Measurements from ENCODE around the gene CTIF. TPM values are rescaled to one million over a fixed set of nuclear protein-coding genes. Genes with fewer than 3 reads are reported as not detected.

CTIF gene
- polyA plus RNA-seq, 1 of the 3 experiments (the other 2 are of a cell fraction) = 47.2 TPM

GRCh38 chr18:48674758-48675351 is 136.0 kb downstream of the CTIF start:
- WGBS (ENCODE audit: low lambda C conversion rate) = 72% methylated on average over 3 of the region's 4 CpGs
- H3K4me3 ChIP-seq (ENCODE audit: low read depth in 2 of 2, low read length in 1 of 2) = no peak overlapping the region; a peak in 1 of 4 replicates
- no peak overlapping the region for H2AFZ ChIP-seq (ENCODE audit: low read depth)
- no peaks in the 10 kb centered on the region; the same call in 1 of the 2 replicates for H4K20me1 ChIP-seq (ENCODE audit: insufficient read depth)
- no peak overlapping the region for H3K4me2 ChIP-seq
- no peaks in the 10 kb centered on the region for H3K9me2 ChIP-seq
- no peaks in the 10 kb centered on the region for H3K9me3 ChIP-seq
- DNase-seq = no peak
- no peaks in the 10 kb centered on the region for H3F3A ChIP-seq (replicated peaks; ENCODE audit: insufficient read depth)
- ChIA-PET CTCF (interaction anchor here (0.7 to 2.8 kb wide), 23 partner anchors 10 to 740 kb away, joined by 3 to 29 read pairs (median 4); no protein-coding TSS in a partner anchor), POLR2A (no interaction called here)
- H3K36me3 ChIP-seq (replicated peaks in 1 of 2; ENCODE audit: control insufficient read depth in 1 of 2, insufficient read depth in 2 of 2, low read length in 1 of 2) = peaks cover 23 to 38% of the 10 kb centered on the region in 2 experiments
- H3K27me3 ChIP-seq (ENCODE audit: insufficient read depth) = no peaks in the 10 kb centered on the region
- H3K9ac ChIP-seq = no peak overlapping the region
- no peak for TF ChIP-seq YY1 (IDR thresholded peaks at IDR 0.05; ENCODE audit: low read depth)
- no peak for TF ChIP-seq GATA2 (CRISPR knock-in tag; IDR thresholded peaks at IDR 0.05)
- no peak for TF ChIP-seq IRF3 (IDR thresholded peaks at IDR 0.05; ENCODE audit: low read depth, low read length)
- TF ChIP-seq USF1 (IDR thresholded peaks at IDR 0.05; ENCODE audit: borderline replicate concordance, low read depth) = no peak
- no peak for TF ChIP-seq RAD21 (IDR thresholded peaks at IDR 0.05; ENCODE audit: low read length)
- TF ChIP-seq MEF2A (IDR thresholded peaks at IDR 0.05; ENCODE audit: borderline replicate concordance, low read depth) = no peak
- TF ChIP-seq NRF1 (IDR thresholded peaks at IDR 0.05; ENCODE audit: low read depth, low read length) = no peak
- no peak for TF ChIP-seq TCF12 (IDR thresholded peaks at IDR 0.05)
- no peak for TF ChIP-seq PBX3 (IDR thresholded peaks at IDR 0.05)
- no peak for TF ChIP-seq GABPA (IDR thresholded peaks at IDR 0.05; ENCODE audit: low read depth)
- no peak for TF ChIP-seq EZH2phosphoT487 (IDR thresholded peaks at IDR 0.05; ENCODE audit: borderline replicate concordance, low read depth)
- peaks cover 7 to 19% of the 10 kb centered on the region in 2 experiments; a peak in 2 of 4 replicates for H3K4me1 ChIP-seq (ENCODE audit: control insufficient read depth in 1 of 2, insufficient read depth in 2 of 2, low read depth in 1 of 2, low read length in 1 of 2)
- peaks cover 37% of the 10 kb centered on the region; the same call in 1 of the 2 replicates for H3K79me2 ChIP-seq (ENCODE audit: insufficient read depth)
- H3K27ac ChIP-seq (ENCODE audit: low read depth in 2 of 2, low read length in 1 of 2) = no peak overlapping the region; a peak in 1 of 4 replicates

- no peaks in the 10 kb centered on the region; the same call in 1 of the 2 replicates for H4K20me1 ChIP-seq (ENCODE audit: insufficient read depth)
- H3K9ac ChIP-seq = no peak overlapping the region
- no peak overlapping the region for H2AFZ ChIP-seq (ENCODE audit: low read depth)
- WGBS (ENCODE audit: low lambda C conversion rate) = 39% methylated on average over 6 of the region's 10 CpGs
- peaks cover 37% of the 10 kb centered on the region; the same call in 1 of the 2 replicates for H3K79me2 ChIP-seq (ENCODE audit: insufficient read depth)
- H3K9me2 ChIP-seq = no peaks in the 10 kb centered on the region
- peaks cover 7 to 19% of the 10 kb centered on the region in 2 experiments; a peak in 2 of 4 replicates for H3K4me1 ChIP-seq (ENCODE audit: control insufficient read depth in 1 of 2, insufficient read depth in 2 of 2, low read depth in 1 of 2, low read length in 1 of 2)
- no peak overlapping the region; a peak in 1 of 4 replicates for H3K4me3 ChIP-seq (ENCODE audit: low read depth in 2 of 2, low read length in 1 of 2)
- no peaks in the 10 kb centered on the region for H3K27me3 ChIP-seq (ENCODE audit: insufficient read depth)
- H3K4me2 ChIP-seq = peak overlapping the region; percentile 46; the same call in 1 of the 2 replicates
- ChIA-PET CTCF (interaction anchor here (0.7 to 2.8 kb wide), 16 partner anchors 13 to 572 kb away, joined by 3 to 29 read pairs (median 4); no protein-coding TSS in a partner anchor), POLR2A (no interaction called here)
- DNase-seq = peak; percentile 90
- no peaks in the 10 kb centered on the region for H3K9me3 ChIP-seq
- H3F3A ChIP-seq (replicated peaks; ENCODE audit: insufficient read depth) = no peaks in the 10 kb centered on the region
- peak overlapping the region in 1 of 2 experiments; percentile 39; a peak in 1 of 4 replicates for H3K27ac ChIP-seq (ENCODE audit: low read depth in 2 of 2, low read length in 1 of 2)
- peaks cover 18 to 33% of the 10 kb centered on the region in 2 experiments for H3K36me3 ChIP-seq (replicated peaks in 1 of 2; ENCODE audit: control insufficient read depth in 1 of 2, insufficient read depth in 2 of 2, low read length in 1 of 2)
- no peak for TF ChIP-seq GATA2 (CRISPR knock-in tag; IDR thresholded peaks at IDR 0.05)
- TF ChIP-seq TCF12 (IDR thresholded peaks at IDR 0.05) = no peak
- peak; percentile 93 for TF ChIP-seq SMC3 (IDR thresholded peaks at IDR 0.05; ENCODE audit: low read depth, low read length)
- TF ChIP-seq IRF3 (IDR thresholded peaks at IDR 0.05; ENCODE audit: low read depth, low read length) = no peak
- no peak for TF ChIP-seq NFIC (IDR thresholded peaks at IDR 0.05; ENCODE audit: borderline replicate concordance)
- peak; percentile 70; the same call in 1 of the 2 replicates for TF ChIP-seq MXI1 (IDR thresholded peaks at IDR 0.05; ENCODE audit: low read depth, low read length)
- TF ChIP-seq TAF1 (IDR thresholded peaks at IDR 0.05; ENCODE audit: borderline replicate concordance, low read depth, low read length) = no peak
- TF ChIP-seq SIN3A (IDR thresholded peaks at IDR 0.05; ENCODE audit: borderline replicate concordance, low read depth, low read length) = no peak
- no peak for TF ChIP-seq RFX5 (IDR thresholded peaks at IDR 0.05; ENCODE audit: low read length)
- TF ChIP-seq RCOR1 (IDR thresholded peaks at IDR 0.05; ENCODE audit: low read length) = 0 out of 2 replicates have a peak, but pooled peaks have one; percentile 39
- TF ChIP-seq RAD21 (IDR thresholded peaks at IDR 0.05; ENCODE audit: low read length) = peak; percentile 96
- no peak for TF ChIP-seq GABPA (IDR thresholded peaks at IDR 0.05; ENCODE audit: low read depth)
- TF ChIP-seq CTCF (IDR thresholded peaks at IDR 0.05) = peak; percentile 87
- TF ChIP-seq TEAD4 (IDR thresholded peaks at IDR 0.05; ENCODE audit: borderline replicate concordance, insufficient read depth) = no peak
- TF ChIP-seq JUND (IDR thresholded peaks at IDR 0.05) = no peak
- TF ChIP-seq NRF1 (IDR thresholded peaks at IDR 0.05; ENCODE audit: low read depth, low read length) = 0 out of 2 replicates have a peak, but pooled peaks have one; percentile 15
Observed at GRCh38 chr18:48675352-48675761, 136.5 kb downstream of the CTIF start.

Measured in SK-N-SH (cell line).